GM12878 (cell line): ENCODE data around the gene INPP4B. TPM values are rescaled to one million over a fixed set of nuclear protein-coding genes. Genes with fewer than 3 reads are reported as not detected.

ENCODE experiments used
- BCL11A ChIP-seq: IDR thresholded peaks from 2 replicates; pipeline ENCODE4 v1.6.1; 2011; ENCODE audit warnings: low read depth, low read length
- BHLHE40 ChIP-seq, 2 experiments: fragments of 450-650 bp in 1 of 2; IDR thresholded peaks; 2 replicates each; pipeline ENCODE4 v1.6.1; 2011 to 2017; ENCODE audit warnings: low read depth in 2 of 2, borderline replicate concordance in 1 of 2, improper control_type of control experiment in 1 of 2, low read length in 1 of 2, mild to moderate bottlenecking in 1 of 2
- BRCA1 ChIP-seq: IDR thresholded peaks from 2 replicates; pipeline ENCODE4 v1.6.1; 2011; ENCODE audit warnings: low read depth, low read length, improper control_type of control experiment
- CBX3 ChIP-seq: fragments of 200-600 bp; sonication (generic); IDR thresholded peaks from 2 replicates; pipeline ENCODE4 v1.6.1; 2016; ENCODE audit warnings: low read depth, borderline replicate concordance
- CHD2 ChIP-seq: IDR thresholded peaks from 2 replicates; pipeline ENCODE4 v1.6.1; 2011; ENCODE audit warnings: low read depth, low read length, improper control_type of control experiment, borderline replicate concordance
- ETV6 ChIP-seq, 2 experiments: fragments of 450-650 bp in 1 of 2; IDR thresholded peaks in 1 of 2; conservative IDR thresholded peaks in 1 of 2; 2 replicates each; pipeline ENCODE4 v1.6.1; 2014; ENCODE audit warnings: antibody characterized with exemption in 1 of 2, borderline replicate concordance in 1 of 2, low read depth in 1 of 2, mild to moderate bottlenecking in 1 of 2, moderate library complexity in 1 of 2
- EZH2 ChIP-seq: IDR thresholded peaks from 2 replicates; pipeline ENCODE4 v1.6.1; 2012; ENCODE audit warnings: low read depth, mild to moderate bottlenecking, control low read depth, inconsistent platforms, low read length, borderline replicate concordance; ENCODE audit not compliant: control insufficient read depth
- GATAD2B ChIP-seq: fragments of 450-650 bp; conservative IDR thresholded peaks from 2 replicates; pipeline ENCODE4 v1.6.1; 2017; ENCODE audit warnings: low read depth, mild to moderate bottlenecking, moderate library complexity
- HDAC2 ChIP-seq: fragments of 200-600 bp; sonication (generic); IDR thresholded peaks from 2 replicates; pipeline ENCODE4 v1.6.1; 2017
- IKZF2 ChIP-seq, 2 experiments: fragments of 450-650 bp; IDR thresholded peaks; 2 replicates each; pipeline ENCODE4 v1.6.1; 2017; ENCODE audit warnings: mild to moderate bottlenecking in 2 of 2, moderate library complexity in 2 of 2
- KDM1A ChIP-seq: fragments of 200-600 bp; sonication (generic); IDR thresholded peaks from 2 replicates; pipeline ENCODE4 v1.6.1; 2016; ENCODE audit warnings: borderline replicate concordance
- LARP7 ChIP-seq: fragments of 450-650 bp; IDR thresholded peaks from 2 replicates; pipeline ENCODE4 v1.6.1; 2017; ENCODE audit warnings: mild to moderate bottlenecking
- MEF2A ChIP-seq: IDR thresholded peaks from 2 replicates; pipeline ENCODE4 v1.6.1; 2011; ENCODE audit warnings: low read depth, mild to moderate bottlenecking, low read length, moderate library complexity; ENCODE audit not compliant: insufficient read depth
- NFYA ChIP-seq: IDR thresholded peaks from 2 replicates; pipeline ENCODE4 v1.6.1; 2011; ENCODE audit warnings: low read depth, mild to moderate bottlenecking, low read length, improper control_type of control experiment, borderline replicate concordance
- NR2F1 ChIP-seq: fragments of 450-650 bp; conservative IDR thresholded peaks from 2 replicates; pipeline ENCODE4 v1.6.1; 2017; ENCODE audit warnings: mild to moderate bottlenecking
- POLR2A ChIP-seq: IDR thresholded peaks from 2 replicates; pipeline ENCODE4 v1.6.1; 2011; ENCODE audit warnings: low read depth, mild to moderate bottlenecking, low read length
- POLR2AphosphoS5 ChIP-seq: IDR thresholded peaks from 2 replicates; pipeline ENCODE4 v1.6.1; 2011; ENCODE audit warnings: mild to moderate bottlenecking, low read length, inconsistent platforms
- RAD51 ChIP-seq: fragments of 450-650 bp; IDR thresholded peaks from 2 replicates; pipeline ENCODE4 v1.6.1; 2016; ENCODE audit warnings: moderate library complexity, mild to moderate bottlenecking, inconsistent platforms
- RUNX3 ChIP-seq: IDR thresholded peaks from 2 replicates; pipeline ENCODE4 v1.6.1; 2012; ENCODE audit warnings: low read length, inconsistent platforms
- SPI1 ChIP-seq: IDR thresholded peaks from 2 replicates; pipeline ENCODE4 v1.6.1; 2011; ENCODE audit warnings: low read depth, mild to moderate bottlenecking, low read length, moderate library complexity, borderline replicate concordance; ENCODE audit not compliant: insufficient read depth
- TCF7 ChIP-seq: IDR thresholded peaks from 2 replicates; pipeline ENCODE4 v1.6.1; 2014; ENCODE audit warnings: antibody characterized with exemption, borderline replicate concordance
- ZBED1 ChIP-seq: IDR thresholded peaks from 2 replicates; pipeline ENCODE4 v1.6.1; 2016; ENCODE audit warnings: borderline replicate concordance
- ZBTB4 ChIP-seq: fragments of 450-650 bp; formaldehyde crosslinking; IDR thresholded peaks from 2 replicates; pipeline ENCODE4 v1.4.0; 2022; ENCODE audit warnings: mild to moderate bottlenecking, moderate library complexity
- ZNF687 ChIP-seq: fragments of 450-650 bp; IDR thresholded peaks from 2 replicates; pipeline ENCODE4 v1.6.1; 2017; ENCODE audit warnings: mild to moderate bottlenecking, moderate library complexity
- ZZZ3 ChIP-seq: IDR thresholded peaks from 2 replicates; pipeline ENCODE4 v1.6.1; 2011; ENCODE audit warnings: low read depth; ENCODE audit not compliant: control insufficient read depth, insufficient read length
- polyA plus RNA-seq, 11 experiments: library from polyadenylated mRNA; depleted of rRNA in 4 of 11; unstranded in 6 of 11; stranded (reverse) in 5 of 11; fragments of >200 nt; fragmentation: Nextera tagmentation in 4 of 11; fragmentation: Illumina TruSeq in 1 of 11; extraction: Ambion mirVana in 4 of 11; extraction: Trizol in 1 of 11; gene quantifications; 1 replicate in 1 of 11; 2 replicates in 10 of 11; pipeline versions ENCODE4 v1.2.1 to v1.2.3, GENCODE V29; 2011 to 2016; ENCODE audit warnings: inconsistent platforms in 2 of 11, missing spikeins in 2 of 11, low read depth in 1 of 11
- total RNA-seq, 4 experiments: library from RNA; depleted of rRNA in 3 of 4; stranded (reverse); fragments of >200 nt in 3 of 4; fragmentation: Illumina TruSeq in 1 of 4; extraction: Trizol in 1 of 4; gene quantifications; 2 replicates each; pipeline versions ENCODE4 v1.2.1 to v1.2.3, GENCODE V29; 2013 to 2021

INPP4B gene
- total and polyA plus RNA-seq, 10 of the 15 experiments (the other 5 are each of a cell fraction or from before 2014, with no cell fraction given) = 0.53 to 11.2 (median 0.95) TPM

GRCh38 chr4:142563682-142564291 lies 282.3 kb downstream of the INPP4B start (continued):
- peak; percentile 56 for TF ChIP-seq ZNF687
- no peak for TF ChIP-seq CBX3
- no peak for TF ChIP-seq BCL11A
- peak; percentile 27; the same call in 1 of the 2 replicates for TF ChIP-seq RAD51
- no peak for TF ChIP-seq HDAC2
- TF ChIP-seq RUNX3 = no peak
- TF ChIP-seq ZBTB4 (CRISPR knock-in tag) = no peak
- no peak for TF ChIP-seq POLR2A
- no peak for TF ChIP-seq ETV6 (conservative IDR thresholded peaks at IDR 0.05 in 1 of 2, IDR thresholded peaks at IDR 0.05 in 1 of 2; ENCODE audit: borderline replicate concordance in 1 of 2, low read depth in 1 of 2)
- TF ChIP-seq GATAD2B = peak; percentile 61
- TF ChIP-seq CHD2 = no peak
- TF ChIP-seq ZZZ3 = no peak
- no peak for TF ChIP-seq POLR2AphosphoS5
- TF ChIP-seq IKZF2 (IDR thresholded peaks at IDR 0.05) = peak; percentile 61 to 69; a peak in 3 of 4 replicates
- no peak for TF ChIP-seq BRCA1
- TF ChIP-seq LARP7 = no peak
- no peak for TF ChIP-seq TCF7
- no peak for TF ChIP-seq KDM1A
- no peak for TF ChIP-seq NFYA
- TF ChIP-seq ZBED1 = no peak
- no peak for TF ChIP-seq EZH2
- TF ChIP-seq SPI1 = no peak
- TF ChIP-seq NR2F1 = 0 out of 2 replicates have a peak, but pooled peaks have one; percentile 26
- no peak for TF ChIP-seq MEF2A
- TF ChIP-seq BHLHE40 (IDR thresholded peaks at IDR 0.05; ENCODE audit: borderline replicate concordance in 1 of 2, low read depth in 2 of 2, low read length in 1 of 2) = peak in 1 of 2 experiments; percentile 19; a peak in 1 of 4 replicates
